ENCODE data around the gene CFAP61.

GRCh38 chr20:20276811-20277530 lies 224.6 kb downstream of the CFAP61 start:
- no peak for TF ChIP-seq ZNF549 (tag by site-specific recombination; IDR thresholded peaks at IDR 0.05)
- TF ChIP-seq CTCF (tag by site-specific recombination; IDR thresholded peaks at IDR 0.05), result no peak
- TF ChIP-seq ZNF138 (tag by site-specific recombination; IDR thresholded peaks at IDR 0.05; ENCODE audit: borderline replicate concordance), result no peak
- no peak for TF ChIP-seq KLF10 (tag by site-specific recombination; IDR thresholded peaks at IDR 0.05)
